Measurements from ENCODE around the gene RIMOC1.

GRCh38 chr5:41856644-41857491, 47.3 kb upstream of the RIMOC1 start:
- TF ChIP-seq GRHL2 (CRISPR knock-in tag; IDR thresholded peaks at IDR 0.05; ENCODE audit: insufficient replicate concordance, severe bottlenecking) = no peak
- TF ChIP-seq CTCF (IDR thresholded peaks at IDR 0.05) = peak; percentile 40
- TF ChIP-seq CREB1 (CRISPR knock-in tag; IDR thresholded peaks at IDR 0.05) = no peak
- TF ChIP-seq TEAD4 (CRISPR knock-in tag; IDR thresholded peaks at IDR 0.05) = no peak
- TF ChIP-seq ATF3 (CRISPR knock-in tag; conservative IDR thresholded peaks at IDR 0.05) = no peak
- no peak for TF ChIP-seq ATF1 (CRISPR knock-in tag; IDR thresholded peaks at IDR 0.05)
- no peak for TF ChIP-seq USF1 (CRISPR knock-in tag; IDR thresholded peaks at IDR 0.05)
- TF ChIP-seq HMGA2 (CRISPR knock-in tag; IDR thresholded peaks at IDR 0.05) = no peak
- TF ChIP-seq NR3C1 (CRISPR knock-in tag; conservative IDR thresholded peaks at IDR 0.05; ENCODE audit: low read depth) = no peak
- TF ChIP-seq RELA (CRISPR knock-in tag; IDR thresholded peaks at IDR 0.05; ENCODE audit: borderline replicate concordance) = no peak
- TF ChIP-seq MXD4 (CRISPR knock-in tag; IDR thresholded peaks at IDR 0.05; ENCODE audit: borderline replicate concordance) = no peak
